Pulmonary artery endothelial cell (primary cell): ENCODE results near the gene SASH1. TPM values are rescaled to one million over a fixed set of nuclear protein-coding genes. Genes with fewer than 3 reads are reported as not detected.

Experiments used
- DNase-seq: peaks from one replicate; pipeline ENCODE4 v3.0.0-alpha.2; 2011; ENCODE audit warnings: low read depth, low spot score
- total RNA-seq: library from RNA; depleted of rRNA; stranded (reverse); fragments of >200 nt; gene quantifications from 2 replicates; pipeline ENCODE4 v1.2.3, GENCODE V29; 2014

Gene SASH1
- total RNA-seq, 1 donor from 2014 or later, result 102 TPM

DNA sequence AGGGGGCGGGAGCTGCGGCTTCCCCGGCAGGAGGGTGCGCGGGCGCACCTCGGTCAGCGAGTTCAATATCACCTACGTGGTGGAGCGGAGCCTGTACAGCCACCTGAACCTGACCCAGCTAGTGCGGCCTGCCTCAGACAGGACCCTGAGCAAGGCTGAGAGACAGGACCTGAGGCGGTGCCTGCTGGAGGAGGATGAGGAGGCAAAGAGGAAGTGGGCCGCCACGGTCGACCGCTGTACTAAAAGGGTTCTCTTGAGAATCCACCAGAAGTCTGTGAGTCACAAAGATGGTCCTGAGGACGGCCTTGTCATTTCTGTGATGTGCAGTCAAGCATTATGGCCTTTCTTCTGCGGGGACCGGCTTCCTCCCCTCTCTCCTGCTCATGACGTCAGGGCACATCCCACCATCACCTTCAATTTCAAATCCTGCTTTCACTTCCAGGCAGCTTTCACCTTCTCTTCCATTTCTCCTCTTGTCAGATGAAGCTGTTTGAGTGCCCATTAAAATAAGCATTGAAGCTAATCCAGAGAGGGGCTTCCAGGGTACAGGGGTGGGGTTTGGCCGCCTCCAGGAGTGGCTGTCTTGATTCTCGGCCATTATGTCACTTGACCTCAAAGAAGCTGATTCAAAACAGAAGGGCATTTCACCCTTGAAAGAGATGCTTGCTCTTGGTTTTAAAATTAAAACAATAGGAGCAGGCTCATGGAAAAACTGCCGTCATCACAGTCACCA, 177.6 kb downstream of the SASH1 start:
- DNase-seq, result no peak

DNA sequence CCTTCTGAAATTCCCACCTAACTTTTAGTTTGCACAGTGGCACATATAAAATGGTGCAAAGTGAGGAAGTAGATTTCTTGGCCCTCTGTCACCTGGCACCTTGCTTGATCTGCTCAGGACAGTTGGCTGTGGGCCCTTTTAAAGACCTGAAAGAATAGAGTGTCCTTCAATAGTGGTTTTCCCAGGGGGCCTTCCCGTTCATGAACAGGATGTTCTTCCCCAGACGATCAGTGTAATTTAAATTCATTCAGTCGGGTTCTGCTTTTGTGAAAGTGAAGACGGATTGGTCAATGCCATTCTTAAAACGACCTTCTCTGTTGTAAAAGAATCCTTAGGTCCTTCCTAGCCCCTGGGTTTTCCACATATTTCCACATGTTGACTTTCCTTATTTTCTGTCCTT, 178.5 kb downstream of the SASH1 start:
- DNase-seq, result no peak

DNA sequence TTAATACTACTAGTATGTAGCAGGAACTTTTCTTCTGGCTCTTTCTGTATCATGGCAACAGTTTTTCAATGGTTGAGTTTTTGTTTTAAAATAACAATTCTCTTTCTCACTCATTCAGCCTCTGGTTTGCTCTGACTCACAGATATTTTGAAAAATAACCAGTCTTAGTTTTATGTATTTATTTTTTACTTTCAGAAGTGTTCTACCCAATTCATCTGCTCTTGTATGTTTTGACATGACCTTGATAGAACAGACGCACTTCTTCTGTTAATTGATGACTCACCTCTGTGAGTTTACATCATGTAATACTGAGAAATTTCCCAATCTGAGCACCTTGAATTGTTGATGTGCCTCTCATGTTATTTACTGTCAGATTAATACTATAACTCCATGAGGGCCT, 178.9 kb downstream of the SASH1 start:
- DNase-seq, result no peak

GRCh38 chr6:148523048-148523447, 180.4 kb downstream of the SASH1 start:
- no peak for DNase-seq

DNA sequence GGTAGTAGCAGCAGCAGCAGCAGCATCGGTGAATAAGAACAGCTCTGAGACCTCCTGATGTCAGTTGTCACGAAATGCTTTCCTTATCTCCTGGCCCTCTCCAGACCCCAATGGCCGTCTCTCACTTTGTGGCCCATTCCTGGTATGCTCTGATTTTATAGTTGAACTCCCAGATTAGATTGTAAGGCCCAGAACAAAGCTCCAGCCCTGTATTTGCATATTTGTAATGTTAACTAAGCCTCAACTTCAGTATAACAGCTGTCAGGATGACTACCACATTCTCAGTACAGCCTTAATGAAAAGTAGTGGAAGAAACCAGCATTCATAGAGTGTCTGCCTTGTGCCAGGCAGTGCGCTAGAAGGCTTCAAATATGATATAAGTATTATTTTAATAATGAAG, 180.9 kb downstream of the SASH1 start:
- no peak for DNase-seq

GRCh38 chr6:148524471-148524882, 181.8 kb downstream of the SASH1 start:
- no peak for DNase-seq

GRCh38 chr6:148524976-148525375, 182.3 kb downstream of the SASH1 start:
- peak; percentile 40 for DNase-seq

DNA sequence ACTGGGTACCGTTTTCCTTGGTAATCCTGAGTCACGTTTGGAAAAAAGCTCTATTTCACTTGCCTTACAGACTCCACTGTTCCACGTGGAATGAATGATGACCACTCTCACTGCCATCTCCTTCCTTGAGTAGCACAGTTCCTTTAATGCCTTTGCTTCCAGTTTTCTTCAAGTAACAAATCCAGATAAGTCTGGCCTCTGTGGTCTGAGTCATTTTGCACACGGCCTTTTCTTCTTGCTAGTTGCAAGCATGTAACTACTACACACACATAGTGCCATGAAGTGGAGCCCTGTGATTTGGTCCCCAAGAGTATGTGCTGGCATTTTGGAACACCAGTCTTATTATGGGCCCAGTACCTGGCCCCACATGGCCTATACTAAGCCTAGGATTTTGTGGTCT, 182.8 kb downstream of the SASH1 start:
- DNase-seq, result no peak

- DNase-seq, result no peak
Observed at GRCh38 chr6:148526145-148526544, 183.5 kb downstream of the SASH1 start.

DNA sequence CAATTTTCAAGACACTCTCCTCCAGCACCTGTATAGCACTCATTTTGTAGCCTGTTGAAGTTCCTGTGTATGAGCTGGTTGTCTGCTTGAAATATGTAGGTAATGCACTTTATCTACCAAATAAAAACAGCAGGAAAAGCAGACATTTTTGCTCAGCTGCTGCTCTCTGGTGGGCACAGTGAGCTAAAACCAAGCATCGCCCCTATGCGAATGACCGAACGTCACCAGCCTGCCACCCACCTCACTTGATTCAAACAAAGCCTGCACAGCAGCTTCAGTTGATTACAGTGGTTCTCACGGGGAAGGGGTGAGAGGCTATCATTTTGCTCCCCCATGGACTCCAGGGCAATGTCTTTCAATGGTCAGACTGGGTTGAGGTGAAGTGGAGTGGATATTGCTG, 185.7 kb downstream of the SASH1 start:
- no peak for DNase-seq

GRCh38 chr6:148529010-148529409, 186.4 kb downstream of the SASH1 start:
- no peak for DNase-seq

DNA sequence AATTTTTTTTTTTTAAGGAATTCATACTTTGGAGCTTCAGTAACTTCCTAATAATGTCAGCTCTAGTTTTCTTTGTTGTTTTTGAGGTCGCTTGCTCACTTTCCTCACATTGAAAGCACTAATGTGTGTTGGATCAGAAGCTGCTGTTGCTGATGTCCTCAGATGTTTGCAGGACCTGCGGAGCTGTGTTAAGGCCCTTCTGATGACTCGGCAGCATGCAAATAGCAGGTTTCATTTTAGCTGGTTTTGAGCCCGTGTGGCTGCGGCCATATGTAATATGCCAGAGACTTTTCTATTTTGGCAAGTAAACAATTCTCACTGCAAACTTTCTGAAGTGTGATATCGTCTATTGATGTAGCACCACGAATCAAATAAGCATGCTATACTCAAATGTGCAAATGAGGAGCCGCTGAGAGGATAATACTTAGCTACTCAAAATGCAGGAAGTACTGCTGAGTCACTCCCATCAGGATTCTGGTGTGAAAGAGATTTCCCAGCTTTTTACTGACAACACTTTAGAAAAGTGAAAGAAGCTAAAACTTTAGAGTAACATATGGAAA, 187.8 kb downstream of the SASH1 start:
- DNase-seq, result peak; percentile 55

DNA sequence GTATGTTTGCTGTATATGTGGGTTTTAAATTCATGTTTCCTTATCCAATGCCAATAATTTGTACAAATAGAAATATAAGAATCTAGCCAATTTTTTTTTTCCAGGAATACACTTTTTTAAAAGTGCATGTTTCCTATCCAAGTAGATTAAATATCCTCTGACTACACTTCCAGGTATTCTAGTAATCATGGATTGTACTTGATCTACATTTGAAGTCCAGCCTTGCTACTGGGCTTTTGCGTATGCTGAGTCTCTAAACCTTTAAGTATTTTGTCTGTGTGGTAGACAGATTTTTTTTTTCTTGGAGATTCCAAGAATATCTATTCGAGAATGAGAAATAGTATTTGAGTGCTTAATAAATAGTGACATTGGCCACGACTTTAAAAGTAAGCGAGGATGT, 188.3 kb downstream of the SASH1 start:
- no peak for DNase-seq

DNA sequence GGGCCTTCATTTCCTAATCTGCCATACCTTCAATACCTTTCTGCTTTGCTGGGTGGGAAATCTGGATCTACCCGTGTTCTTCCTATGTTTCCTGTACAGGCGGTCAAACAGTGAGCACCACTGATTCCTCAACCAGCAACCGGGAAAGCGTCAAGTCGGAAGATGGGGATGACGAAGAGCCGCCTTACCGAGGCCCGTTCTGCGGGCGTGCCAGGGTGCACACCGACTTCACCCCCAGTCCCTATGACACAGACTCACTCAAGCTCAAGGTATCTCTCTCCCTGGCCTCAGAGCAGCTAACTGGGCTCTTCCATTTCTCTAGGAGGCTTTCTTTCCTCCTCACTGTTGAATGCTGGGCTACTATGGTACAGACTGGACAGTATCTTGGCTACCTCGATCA, 190.1 kb downstream of the SASH1 start:
- no peak for DNase-seq

GRCh38 chr6:148533309-148534107, 190.9 kb downstream of the SASH1 start:
- no peak for DNase-seq

DNA sequence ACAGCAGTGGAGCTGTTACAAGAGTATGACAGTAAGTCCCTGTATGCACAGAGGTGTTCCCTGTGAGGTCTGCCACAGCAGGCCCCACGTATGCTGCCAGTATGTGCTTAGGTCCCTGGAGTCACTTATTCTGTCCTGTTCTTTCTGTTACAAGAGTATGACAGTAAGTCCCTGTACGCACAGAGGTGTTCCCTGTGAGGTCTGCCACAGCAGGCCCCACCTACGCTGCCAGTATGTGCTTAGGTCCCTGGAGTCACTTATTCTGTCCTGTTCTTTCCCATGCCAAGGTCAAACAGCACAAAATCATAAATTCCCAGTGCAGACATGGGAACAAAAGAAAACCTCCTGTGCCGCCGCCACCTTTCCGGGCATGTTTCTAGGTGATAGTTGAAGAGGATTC, 192.2 kb downstream of the SASH1 start:
- DNase-seq, result no peak

GRCh38 chr6:148535381-148535780, 192.7 kb downstream of the SASH1 start:
- no peak for DNase-seq

- no peak for DNase-seq
Observed at GRCh38 chr6:148535976-148536375, 193.3 kb downstream of the SASH1 start.

DNA sequence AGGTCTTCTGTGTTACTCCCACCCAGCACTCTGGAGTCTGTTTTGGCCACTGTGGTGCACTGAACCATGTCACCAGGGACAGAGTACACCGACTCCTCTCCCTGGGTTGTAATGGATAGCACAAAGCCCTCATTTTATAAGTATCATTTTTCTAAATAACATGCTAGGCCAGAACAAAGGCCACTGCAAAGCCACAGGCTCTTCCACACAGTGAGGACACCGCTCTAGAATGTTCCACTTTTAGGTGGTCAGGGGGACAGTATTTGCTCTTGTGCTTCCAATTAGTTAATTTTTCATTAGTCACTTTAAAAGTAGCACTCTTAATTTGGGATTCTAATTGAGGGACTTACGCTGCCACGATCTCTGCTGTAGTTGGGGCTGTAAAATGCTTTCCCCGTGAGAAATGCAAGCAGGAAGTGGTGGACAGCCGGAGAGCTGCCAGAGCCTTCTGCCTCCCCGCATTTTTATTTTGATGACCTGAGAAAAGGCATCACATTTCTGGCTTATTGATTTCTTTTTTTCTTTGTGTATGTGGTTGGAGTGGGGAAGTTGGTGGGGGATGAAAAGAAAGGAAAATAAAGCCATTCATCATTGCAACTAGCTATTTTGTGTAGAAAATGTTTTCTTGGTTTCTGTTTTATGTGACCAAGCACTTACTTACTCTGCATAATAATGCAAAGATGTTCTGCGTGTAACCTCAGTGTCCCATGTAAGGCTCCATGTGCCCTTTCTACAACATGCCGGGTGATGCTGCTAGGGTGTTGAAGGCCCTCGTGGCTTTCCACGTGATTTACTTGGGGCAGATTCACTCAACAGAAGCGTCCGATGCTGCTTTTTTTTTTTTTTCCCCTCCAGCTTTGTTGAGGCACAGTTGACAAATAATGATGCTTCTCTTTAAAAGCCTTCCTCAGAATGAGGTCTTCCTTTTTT, 195.9 kb downstream of the SASH1 start:
- DNase-seq, result no peak

GRCh38 chr6:148543540-148543939, 200.9 kb downstream of the SASH1 start:
- no peak for DNase-seq

DNA sequence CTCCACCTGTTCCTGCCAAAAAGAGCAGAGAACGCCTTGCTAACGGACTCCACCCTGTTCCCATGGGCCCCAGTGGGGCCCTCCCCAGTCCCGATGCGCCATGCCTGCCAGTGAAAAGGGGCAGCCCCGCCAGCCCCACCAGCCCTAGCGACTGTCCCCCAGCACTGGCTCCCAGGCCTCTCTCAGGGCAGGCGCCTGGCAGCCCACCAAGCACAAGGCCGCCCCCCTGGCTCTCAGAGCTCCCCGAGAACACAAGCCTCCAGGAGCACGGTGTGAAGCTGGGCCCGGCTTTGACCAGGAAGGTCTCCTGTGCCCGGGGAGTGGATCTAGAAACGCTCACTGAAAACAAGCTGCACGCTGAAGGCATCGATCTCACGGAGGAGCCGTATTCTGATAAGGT, 201.8 kb downstream of the SASH1 start:
- DNase-seq, result no peak

GRCh38 chr6:148545901-148546300, 203.3 kb downstream of the SASH1 start:
- no peak for DNase-seq
